ENCODE data around the gene AP2A1.
"Not testable (repeated sequence)": the region's sequence is repeated elsewhere in the genome, so short reads cannot be mapped to it uniquely, and the experiment has no call there.

AP2A1 gene

DNA sequence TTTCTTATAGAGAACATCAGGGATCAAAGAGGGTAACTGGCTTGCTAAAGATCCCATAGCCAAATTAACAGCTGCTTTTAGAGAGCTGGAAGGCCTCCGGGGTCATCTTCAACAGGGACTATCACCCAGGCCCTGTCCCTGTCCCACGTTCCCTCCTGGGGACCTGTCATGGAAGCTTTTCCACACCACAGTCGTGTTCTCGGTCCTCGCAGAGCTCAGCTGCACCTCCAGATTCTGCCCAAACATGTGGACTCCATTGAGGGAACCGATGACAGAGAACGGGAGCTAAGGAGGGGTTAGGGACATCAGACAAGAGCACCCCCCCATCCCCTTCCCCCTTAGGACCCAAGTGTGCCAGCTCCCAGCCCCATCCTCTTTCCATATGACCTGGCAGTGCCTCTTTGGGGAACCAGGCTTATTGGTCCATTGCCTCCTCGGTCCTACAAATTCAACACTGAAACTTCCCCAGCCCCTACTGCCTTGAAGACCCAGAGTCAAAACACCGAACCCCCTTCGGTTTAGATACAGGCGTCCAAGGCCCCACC is 45.7 kb downstream of the AP2A1 start:
- ATAC-seq (replicated peaks; ENCODE audit: extremely low read depth, poor library complexity, severe bottlenecking) (no peak), DNase-seq (ENCODE audit: low spot score in 2 of 2) (no peak)
- Mint-ChIP-seq H3K27me3 (no peaks in the 10 kb centered on the region), H3K4me1 (peaks cover 45% of the 10 kb centered on the region), H3K36me3 (ENCODE audit: insufficient read depth) (peaks cover 21% of the 10 kb centered on the region), H3K27ac (ENCODE audit: low read depth) (peak overlapping the region; percentile 96), H3K4me3 (peak overlapping the region; percentile 92), H3K9me3 (no peaks in the 10 kb centered on the region)

DNA sequence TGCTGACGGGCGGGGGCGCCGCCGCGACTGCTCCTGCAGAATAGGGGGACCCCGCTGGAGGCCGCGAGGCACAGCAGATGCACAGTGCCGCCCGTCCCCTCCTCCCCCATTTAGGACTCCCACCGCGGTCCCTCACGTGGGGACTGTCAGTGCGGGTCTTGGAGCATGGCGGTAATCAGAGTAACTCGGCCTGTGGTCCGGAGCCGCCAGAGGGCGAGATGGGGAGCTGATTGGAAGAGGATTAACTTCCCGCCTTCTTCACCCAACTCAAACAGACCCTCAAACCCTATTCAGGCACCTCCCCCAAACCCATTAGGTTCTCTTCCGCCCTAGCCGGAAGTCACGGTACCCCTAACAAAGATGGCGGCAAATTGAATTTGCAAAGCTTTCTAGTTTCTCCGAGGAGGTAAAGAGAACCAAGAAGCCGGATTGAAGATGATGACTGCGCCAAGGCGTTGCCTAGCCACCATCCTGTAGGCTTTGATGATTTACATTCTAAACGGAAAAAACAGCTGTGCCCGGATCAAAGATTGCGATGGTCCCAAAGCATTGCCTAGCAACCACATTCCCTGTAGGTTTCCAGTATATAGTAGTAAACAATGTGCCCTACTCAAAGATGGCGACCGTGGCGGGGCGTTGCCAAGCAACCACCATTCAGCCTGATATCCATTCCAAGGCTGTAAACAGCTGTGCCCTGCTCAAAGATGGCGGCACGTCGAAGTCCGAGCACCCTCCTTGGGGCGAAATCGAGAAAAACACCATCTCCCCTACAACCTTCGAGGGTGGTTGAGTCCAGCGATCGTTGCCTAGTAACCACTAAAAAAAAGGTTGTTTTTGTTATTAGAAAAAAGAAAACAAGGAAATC is 46.4 kb downstream of the AP2A1 start, which contains the start of gene FUZ:
FUZ (minus strand) TSS at position 296 of the 865 bp plus-strand sequence; CDS start at position 110, 186 bp downstream.
- Mint-ChIP-seq H3K4me3 (peak within 1 kb of the TSS; percentile 92), H3K27ac (ENCODE audit: low read depth) (peak within 1 kb of the TSS; percentile 96), H3K9me3 (no peaks in the 10 kb centered on the region), H3K4me1 (peaks cover 52% of the 10 kb centered on the region), H3K27me3 (no peaks in the 10 kb centered on the region), H3K36me3 (ENCODE audit: insufficient read depth) (peaks cover 28% of the 10 kb centered on the region)
- ATAC-seq (replicated peaks; ENCODE audit: extremely low read depth, poor library complexity, severe bottlenecking): peak; percentile 65
- peak; percentile 81 to 92 for DNase-seq (ENCODE audit: low spot score in 2 of 2)

DNA sequence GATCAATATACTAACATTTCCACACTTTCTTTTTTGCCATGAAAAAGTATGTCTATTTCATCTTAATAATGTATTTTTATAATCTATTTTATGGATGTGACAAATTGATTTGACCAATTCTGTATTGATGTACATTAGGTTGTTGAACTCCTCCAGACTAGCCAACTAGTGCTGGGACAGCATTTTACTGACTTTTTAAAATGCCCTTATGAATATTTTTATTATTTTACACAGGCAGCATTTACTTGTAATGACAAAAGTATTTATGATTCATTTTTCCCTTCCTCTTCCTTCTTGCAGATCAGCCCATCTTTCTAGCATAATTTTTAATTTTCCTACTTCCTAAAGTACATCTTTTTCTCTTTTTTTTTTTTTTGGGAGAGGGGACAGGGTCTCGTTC is 47.2 kb downstream of the AP2A1 start:
- H3K9me3 Mint-ChIP-seq: no peaks in the 10 kb centered on the region
- ATAC-seq (replicated peaks; ENCODE audit: extremely low read depth, poor library complexity, severe bottlenecking) (no peak), DNase-seq (ENCODE audit: low spot score in 2 of 2) (no peak)
- peaks cover 54% of the 10 kb centered on the region for H3K4me1 Mint-ChIP-seq
- H3K27me3 Mint-ChIP-seq: no peaks in the 10 kb centered on the region
- H3K4me3 Mint-ChIP-seq: peak overlapping the region; percentile 92
- H3K36me3 Mint-ChIP-seq (ENCODE audit: insufficient read depth): peaks cover 28% of the 10 kb centered on the region
- peak overlapping the region; percentile 96 for H3K27ac Mint-ChIP-seq (ENCODE audit: low read depth)

DNA sequence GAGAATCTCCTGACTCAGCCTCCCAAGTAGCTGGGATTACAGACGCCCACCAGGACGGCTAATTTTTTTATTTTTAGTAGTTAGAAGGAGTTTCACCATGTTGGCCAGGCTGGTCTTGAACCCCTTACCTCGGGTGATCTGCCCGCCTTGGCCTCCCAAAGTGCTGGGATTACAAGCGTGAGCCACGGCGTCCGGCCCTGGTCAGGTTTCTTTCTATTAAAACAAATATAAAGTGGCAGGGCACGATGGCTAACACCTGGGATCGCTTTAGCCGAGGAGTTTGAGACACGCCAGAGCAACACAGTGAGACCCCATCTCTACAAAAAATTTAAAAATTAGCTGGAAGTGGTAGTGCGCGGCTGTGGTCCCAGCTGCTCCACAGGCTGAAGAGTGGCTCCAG is 49.8 kb downstream of the AP2A1 start:
- DNase-seq (ENCODE audit: low spot score in 2 of 2) (no peak), ATAC-seq (replicated peaks; ENCODE audit: extremely low read depth, poor library complexity, severe bottlenecking) (no peak)
- peak overlapping the region; percentile 100 for H3K27ac Mint-ChIP-seq (ENCODE audit: low read depth)
- peaks cover 32% of the 10 kb centered on the region for H3K36me3 Mint-ChIP-seq (ENCODE audit: insufficient read depth)
- H3K9me3 Mint-ChIP-seq: no peaks in the 10 kb centered on the region
- no peak overlapping the region for H3K4me3 Mint-ChIP-seq
- peaks cover 51% of the 10 kb centered on the region for H3K4me1 Mint-ChIP-seq
- no peaks in the 10 kb centered on the region for H3K27me3 Mint-ChIP-seq

DNA sequence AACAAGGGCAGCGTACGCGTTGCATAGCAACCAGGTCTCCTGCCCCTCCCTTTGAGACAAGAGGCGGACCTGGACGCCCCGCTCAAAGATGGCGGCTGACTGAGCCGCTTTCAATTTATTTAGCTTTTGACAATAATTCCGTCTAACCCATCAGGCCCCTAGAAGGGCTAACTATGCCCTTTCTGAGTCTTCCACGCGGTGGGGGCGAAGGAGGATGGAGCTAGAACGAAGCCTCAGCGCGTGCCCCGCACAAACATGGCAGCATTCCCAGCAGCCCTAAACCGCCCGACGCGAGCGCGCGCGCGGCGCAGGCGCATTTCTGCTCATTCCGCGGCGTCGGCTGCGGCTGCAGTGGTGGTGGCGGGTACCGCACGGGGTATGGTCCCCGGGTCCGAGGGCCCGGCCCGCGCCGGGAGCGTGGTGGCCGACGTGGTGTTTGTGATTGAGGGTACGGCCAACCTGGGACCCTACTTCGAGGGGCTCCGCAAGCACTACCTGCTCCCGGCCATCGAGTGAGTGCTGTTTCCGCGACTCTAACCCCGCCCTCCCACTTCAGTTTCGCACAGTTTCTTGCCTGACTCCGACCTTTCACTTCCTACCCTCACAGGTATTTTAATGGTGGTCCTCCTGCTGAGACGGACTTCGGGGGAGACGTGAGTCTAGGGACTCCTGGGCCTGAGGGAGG is 51.3 kb downstream of the AP2A1 start, which contains the start of gene MED25:
MED25 (plus strand) TSS at position 326 of the 685 bp plus-strand sequence; CDS start at position 379, 53 bp downstream.
- H3K4me3 Mint-ChIP-seq: peak within 1 kb of the TSS; percentile 99
- ATAC-seq (replicated peaks; ENCODE audit: extremely low read depth, poor library complexity, severe bottlenecking) (peak; percentile 61), DNase-seq (ENCODE audit: low spot score in 2 of 2) (peak; percentile 89 to 90)
- H3K27me3 Mint-ChIP-seq: no peaks in the 10 kb centered on the region
- peaks cover 42% of the 10 kb centered on the region for H3K4me1 Mint-ChIP-seq
- no peaks in the 10 kb centered on the region for H3K9me3 Mint-ChIP-seq
- peak within 1 kb of the TSS; percentile 100 for H3K27ac Mint-ChIP-seq (ENCODE audit: low read depth)
- peaks cover 30% of the 10 kb centered on the region for H3K36me3 Mint-ChIP-seq (ENCODE audit: insufficient read depth)

DNA sequence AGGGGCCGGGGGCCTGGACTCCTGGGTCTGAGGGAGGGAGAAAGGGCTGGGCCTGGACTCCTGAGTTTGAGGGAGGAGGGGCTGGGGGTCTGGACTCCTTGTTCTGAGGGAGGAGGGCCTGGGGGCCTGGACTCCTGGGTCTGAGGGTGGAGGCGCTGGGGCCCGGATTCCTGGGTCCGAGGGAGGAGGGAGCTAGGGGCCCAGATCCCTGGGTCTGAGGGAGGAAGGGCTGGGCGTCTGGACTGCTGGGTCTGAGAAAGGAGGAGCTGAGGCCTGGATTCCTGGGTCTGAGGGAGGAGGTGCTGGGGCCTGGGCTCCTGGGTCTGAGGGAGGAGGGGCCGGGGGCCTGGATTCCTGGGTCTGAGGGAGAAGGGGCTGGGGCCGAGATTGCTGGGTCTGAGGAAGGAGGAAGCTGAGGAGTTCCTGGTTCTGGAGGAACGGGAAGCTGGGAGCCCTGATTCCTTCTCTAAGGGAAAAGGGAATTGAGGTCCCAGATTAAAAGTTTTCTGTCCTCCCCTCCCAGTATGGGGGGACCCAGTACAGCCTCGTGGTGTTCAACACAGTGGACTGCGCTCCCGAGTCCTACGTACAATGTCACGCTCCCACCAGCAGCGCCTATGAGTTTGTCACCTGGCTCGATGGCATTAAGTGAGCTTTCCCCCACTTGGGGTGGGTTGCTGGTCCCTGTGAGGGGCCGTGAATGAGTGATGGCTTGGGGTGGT is 52.0 kb downstream of the AP2A1 start:
- Mint-ChIP-seq H3K9me3 (no peaks in the 10 kb centered on the region), H3K36me3 (ENCODE audit: insufficient read depth) (peaks cover 30% of the 10 kb centered on the region), H3K27me3 (no peaks in the 10 kb centered on the region), H3K4me3 (peak overlapping the region; percentile 99), H3K4me1 (peaks cover 38% of the 10 kb centered on the region), H3K27ac (ENCODE audit: low read depth) (peak overlapping the region; percentile 100)
- no peak for ATAC-seq (replicated peaks; ENCODE audit: extremely low read depth, poor library complexity, severe bottlenecking)
- no peak for DNase-seq (ENCODE audit: low spot score in 2 of 2)

DNA sequence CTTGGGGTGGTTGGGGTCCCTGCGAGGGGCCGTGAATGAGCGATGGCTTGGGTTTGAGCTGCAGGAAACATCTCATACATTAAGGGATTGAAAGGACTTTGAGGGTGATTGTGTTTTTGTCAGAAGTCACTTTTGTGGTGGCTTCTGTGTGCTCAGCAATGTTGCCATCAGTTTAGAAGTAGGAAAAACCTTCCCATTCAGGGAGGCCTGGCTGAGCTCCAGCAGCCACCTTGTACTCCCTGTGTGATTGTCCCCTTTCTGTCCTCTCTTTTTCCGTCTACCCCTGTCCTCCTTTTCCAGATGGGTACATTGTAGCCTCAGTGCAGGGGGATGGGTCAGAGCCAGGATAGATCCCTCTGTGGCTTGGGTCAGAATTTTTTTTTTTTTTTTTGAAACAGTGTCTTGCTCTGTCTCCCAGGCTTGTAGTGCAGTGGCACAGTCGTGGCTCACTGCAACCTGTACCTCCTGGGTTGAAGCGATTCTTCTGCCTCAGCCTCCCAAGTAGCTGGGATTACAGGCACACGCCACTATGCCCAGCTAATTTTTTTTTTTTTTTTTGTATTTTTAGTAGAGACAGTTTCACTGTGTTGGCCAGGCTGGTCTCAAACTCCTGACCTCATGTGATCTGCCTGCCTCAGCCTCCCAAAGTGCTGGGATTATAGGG is 52.8 kb downstream of the AP2A1 start:
- H3K27me3 Mint-ChIP-seq; H3K9me3 Mint-ChIP-seq; ATAC-seq (replicated peaks; ENCODE audit: extremely low read depth, poor library complexity, severe bottlenecking); DNase-seq (ENCODE audit: low spot score in 2 of 2): not testable (repeated sequence)
- peak overlapping the region; percentile 100 for H3K27ac Mint-ChIP-seq (ENCODE audit: low read depth)
- H3K36me3 Mint-ChIP-seq (ENCODE audit: insufficient read depth): peaks cover 33% of the 10 kb centered on the region
- H3K4me3 Mint-ChIP-seq: peak overlapping the region; percentile 99
- H3K4me1 Mint-ChIP-seq: peaks cover 32% of the 10 kb centered on the region

DNA sequence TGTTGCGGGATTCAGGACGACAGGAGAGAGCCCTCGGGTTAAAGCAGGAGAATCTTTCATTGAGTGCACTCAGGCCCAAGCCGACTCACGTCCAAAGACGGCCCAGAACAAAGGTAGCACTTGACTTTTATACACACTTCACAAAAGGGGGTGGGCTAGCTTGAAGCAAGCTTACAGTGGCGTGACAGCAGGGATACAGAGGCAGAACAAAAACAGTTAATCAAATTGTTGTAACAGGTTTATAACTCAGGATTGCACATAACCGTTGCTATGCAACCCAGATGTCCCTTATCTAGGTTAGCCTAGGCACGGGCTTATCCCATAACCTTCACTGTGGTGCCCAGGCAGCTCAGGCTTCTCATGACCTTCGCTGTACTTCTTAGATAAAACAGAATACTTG is 53.3 kb downstream of the AP2A1 start:
- Mint-ChIP-seq H3K36me3 (ENCODE audit: insufficient read depth) (peaks cover 36% of the 10 kb centered on the region), H3K27ac (ENCODE audit: low read depth) (no peak overlapping the region), H3K4me3 (no peak overlapping the region), H3K27me3 (no peaks in the 10 kb centered on the region), H3K9me3 (no peaks in the 10 kb centered on the region), H3K4me1 (peaks cover 32% of the 10 kb centered on the region)
- no peak for DNase-seq (ENCODE audit: low spot score in 2 of 2)
- no peak for ATAC-seq (replicated peaks; ENCODE audit: extremely low read depth, poor library complexity, severe bottlenecking)

DNA sequence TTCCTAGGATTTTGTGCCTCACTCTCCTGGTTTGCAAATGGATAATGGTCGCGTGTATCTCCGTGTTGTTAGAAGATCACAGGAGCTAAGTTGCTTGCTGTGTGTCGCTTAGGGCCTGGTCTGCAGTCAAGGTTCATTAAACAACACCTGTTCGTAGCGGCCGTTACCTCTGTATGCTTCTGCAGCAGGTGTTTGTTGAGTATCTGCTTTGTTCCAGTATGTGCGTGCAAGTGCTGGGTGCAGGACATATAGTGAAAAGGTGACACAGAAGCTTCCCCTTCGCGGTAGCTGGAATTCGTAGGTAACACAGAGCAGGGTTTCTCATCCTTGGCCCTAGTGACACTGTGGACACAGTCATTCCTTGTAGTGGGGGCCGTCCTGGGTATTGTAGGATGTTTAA is 56.7 kb downstream of the AP2A1 start:
- ATAC-seq (replicated peaks; ENCODE audit: extremely low read depth, poor library complexity, severe bottlenecking): no peak
- no peak for DNase-seq (ENCODE audit: low spot score in 2 of 2)
- no peak overlapping the region for H3K4me3 Mint-ChIP-seq
- H3K27ac Mint-ChIP-seq (ENCODE audit: low read depth): no peak overlapping the region
- peaks cover 30% of the 10 kb centered on the region for H3K4me1 Mint-ChIP-seq
- H3K36me3 Mint-ChIP-seq (ENCODE audit: insufficient read depth): peaks cover 29% of the 10 kb centered on the region
- H3K9me3 Mint-ChIP-seq: no peaks in the 10 kb centered on the region
- H3K27me3 Mint-ChIP-seq: no peaks in the 10 kb centered on the region

DNA sequence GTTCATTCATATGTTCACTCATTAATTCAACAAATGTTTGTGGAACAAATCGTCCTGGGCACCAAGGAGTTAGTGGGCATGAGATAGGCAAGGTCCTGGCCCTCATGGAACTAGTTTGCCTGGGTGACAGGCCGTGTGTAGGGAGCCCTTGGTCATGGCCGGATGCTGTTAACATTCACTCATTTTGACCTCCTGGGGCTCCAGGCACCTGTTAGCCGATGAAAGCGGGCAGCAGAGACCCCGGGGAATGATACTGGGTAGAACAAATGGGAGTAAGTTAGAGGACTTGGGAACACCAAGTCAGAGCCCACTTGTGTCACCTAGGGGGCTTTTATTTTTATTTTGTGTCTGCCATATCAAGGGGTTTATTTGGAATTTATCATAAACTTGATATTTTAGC is 57.9 kb downstream of the AP2A1 start:
- H3K27ac Mint-ChIP-seq (ENCODE audit: low read depth): no peak overlapping the region
- peaks cover 20% of the 10 kb centered on the region for H3K4me1 Mint-ChIP-seq
- ATAC-seq (replicated peaks; ENCODE audit: extremely low read depth, poor library complexity, severe bottlenecking) (no peak), DNase-seq (ENCODE audit: low spot score in 2 of 2) (no peak)
- H3K9me3 Mint-ChIP-seq: no peaks in the 10 kb centered on the region
- no peak overlapping the region for H3K4me3 Mint-ChIP-seq
- H3K27me3 Mint-ChIP-seq: no peaks in the 10 kb centered on the region
- H3K36me3 Mint-ChIP-seq (ENCODE audit: insufficient read depth): peaks cover 26% of the 10 kb centered on the region

DNA sequence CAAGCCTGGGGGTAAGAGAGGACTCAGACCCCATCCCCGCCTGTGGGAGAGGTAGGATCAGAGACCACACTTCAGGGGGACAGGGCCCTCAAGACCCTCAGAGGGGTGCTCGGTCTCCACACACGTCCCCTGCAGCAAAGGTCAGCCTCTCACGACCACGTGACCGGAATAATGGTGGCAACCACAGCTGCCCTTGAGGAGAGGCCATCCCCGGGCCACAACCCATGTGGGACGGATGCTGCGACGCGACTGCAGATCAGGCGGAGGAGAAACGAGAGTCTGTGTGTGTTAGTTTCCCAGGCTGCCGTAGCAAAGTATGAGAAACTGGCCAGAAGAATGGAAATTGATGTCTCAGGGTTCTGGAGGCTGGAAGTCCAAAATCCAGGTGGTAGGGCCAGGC is 60.2 kb downstream of the AP2A1 start:
- Mint-ChIP-seq H3K9me3 (no peaks in the 10 kb centered on the region), H3K36me3 (ENCODE audit: insufficient read depth) (peaks cover 25% of the 10 kb centered on the region), H3K27ac (ENCODE audit: low read depth) (no peak overlapping the region), H3K27me3 (no peaks in the 10 kb centered on the region), H3K4me1 (peaks cover 20% of the 10 kb centered on the region), H3K4me3 (no peak overlapping the region)
- no peak for DNase-seq (ENCODE audit: low spot score in 2 of 2)
- no peak for ATAC-seq (replicated peaks; ENCODE audit: extremely low read depth, poor library complexity, severe bottlenecking)

DNA sequence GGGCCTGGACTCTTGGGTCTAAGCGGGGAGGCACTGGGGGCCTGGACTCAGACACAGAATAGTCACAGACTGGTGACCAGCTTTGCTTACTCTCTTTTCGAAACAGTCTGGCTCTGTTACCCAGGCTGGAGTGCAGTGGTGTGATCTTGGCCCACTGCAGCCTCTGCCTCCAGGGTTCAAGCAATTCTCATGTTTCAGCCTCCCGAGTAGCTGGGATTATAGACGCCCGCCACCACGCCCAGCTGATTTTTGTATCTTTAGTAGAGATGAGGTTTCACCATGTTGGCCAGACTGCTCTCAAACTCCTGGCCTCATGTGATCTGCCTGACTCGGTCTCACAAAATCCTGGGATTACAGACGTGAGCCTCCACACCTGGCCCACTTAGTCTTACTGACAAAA is 62.4 kb downstream of the AP2A1 start:
- Mint-ChIP-seq H3K27ac (ENCODE audit: low read depth) (no peak overlapping the region), H3K4me1 (peaks cover 14% of the 10 kb centered on the region), H3K36me3 (ENCODE audit: insufficient read depth) (peaks cover 26% of the 10 kb centered on the region), H3K27me3 (no peaks in the 10 kb centered on the region), H3K9me3 (no peaks in the 10 kb centered on the region), H3K4me3 (no peak overlapping the region)
- no peak for DNase-seq (ENCODE audit: low spot score in 2 of 2)
- ATAC-seq (replicated peaks; ENCODE audit: extremely low read depth, poor library complexity, severe bottlenecking): no peak
